HEK293 (cell line): ENCODE measurements around the gene TCF12.

Source experiments
- CTCF ChIP-seq: fragments of 450-650 bp; formaldehyde crosslinking; IDR thresholded peaks from 2 replicates; pipeline ENCODE4 v1.5.1; 2016; ENCODE audit warnings: missing biosample characterization, missing genetic modification characterization
- ZNF138 ChIP-seq: fragments of 450-650 bp; formaldehyde crosslinking; IDR thresholded peaks from 2 replicates; pipeline ENCODE4 v1.5.1; 2016; ENCODE audit warnings: missing biosample characterization, missing genetic modification characterization, borderline replicate concordance
- ZNF23 ChIP-seq: fragments of 450-650 bp; formaldehyde crosslinking; IDR thresholded peaks from 2 replicates; pipeline ENCODE4 v1.5.1; 2016; ENCODE audit warnings: missing biosample characterization, missing genetic modification characterization, borderline replicate concordance

DNA sequence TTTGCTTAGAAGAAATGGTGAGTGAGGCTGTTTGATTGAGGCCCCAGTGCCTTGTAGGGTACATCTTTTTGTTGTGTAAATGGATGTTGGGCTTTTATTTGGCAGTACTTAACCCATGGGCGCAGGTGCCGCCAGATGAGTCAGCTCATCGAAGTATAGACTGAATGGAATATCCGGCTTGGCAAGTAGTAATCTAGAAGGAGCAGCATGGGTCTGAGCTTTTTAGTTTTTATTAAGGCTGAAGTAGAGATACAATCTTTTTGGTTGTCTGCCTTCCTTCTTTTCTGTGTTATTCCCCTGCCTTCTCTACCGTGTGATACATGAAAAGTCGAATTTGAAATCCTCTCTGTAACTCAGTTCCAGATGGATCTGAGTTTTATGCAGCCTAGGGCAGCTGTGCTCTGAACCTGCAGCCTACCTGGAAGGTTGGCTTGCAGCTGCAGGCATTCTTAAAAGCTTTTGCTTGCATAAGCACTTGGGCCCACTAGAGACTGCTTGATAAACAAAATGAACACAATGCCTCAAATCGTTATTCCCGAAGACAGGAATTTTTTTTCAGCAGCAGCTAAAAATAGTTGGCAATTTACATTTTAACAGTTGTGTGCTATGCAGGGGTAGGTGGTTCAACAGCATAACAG, 280.3 kb downstream of the TCF12 start:
- no peak for TF ChIP-seq CTCF
- TF ChIP-seq ZNF138 (tag by site-specific recombination): no peak
- no peak for TF ChIP-seq ZNF23 (tag by site-specific recombination)
